Measurements from ENCODE around the gene TBX1.

- TF ChIP-seq CTCF (IDR thresholded peaks at IDR 0.05; ENCODE audit: insufficient read depth, low read length): no peak
- TF ChIP-seq REST (IDR thresholded peaks at IDR 0.05; ENCODE audit: insufficient replicate concordance, low read depth): no peak
- no peak for TF ChIP-seq POLR2AphosphoS5 (IDR thresholded peaks at IDR 0.05; ENCODE audit: low read depth)
- no peak for TF ChIP-seq GABPA (IDR thresholded peaks at IDR 0.05; ENCODE audit: low read depth)
Observed at GRCh38 chr22:19770349-19771220, 10.0 kb downstream of the TBX1 start.

Data from HL-60 (cell line).